Measurements from ENCODE around the gene RNASEH1. TPM values are rescaled to one million over a fixed set of nuclear protein-coding genes. Genes with fewer than 3 reads are reported as not detected.
"Not testable (repeated sequence)": the region's sequence is repeated elsewhere in the genome, so short reads cannot be mapped to it uniquely, and the experiment has no call there.

RNASEH1 gene
- total RNA-seq, 1 donor from 2014 or later, result 19.3 TPM

- H3K27me3 Mint-ChIP-seq, result no peaks in the 10 kb centered on the region
- H3K4me3 Mint-ChIP-seq, result no peak overlapping the region
- DNase-seq (ENCODE audit: extremely low spot score, unreplicated experiment), result no peak
- peaks cover 16% of the 10 kb centered on the region for H3K36me3 Mint-ChIP-seq
- H3K27ac Mint-ChIP-seq, result no peak overlapping the region
- peaks cover 15% of the 10 kb centered on the region for H3K4me1 Mint-ChIP-seq (ENCODE audit: unreplicated experiment)
- TF ChIP-seq CTCF (conservative IDR thresholded peaks at IDR 0.05), result no peak
- no peaks in the 10 kb centered on the region for H3K9me3 Mint-ChIP-seq
These were observed 14.5 kb upstream of the RNASEH1 start for GRCh38 chr2:3572620-3573019.

- Mint-ChIP-seq H3K4me3 (no peak overlapping the region), H3K27me3 (no peaks in the 10 kb centered on the region), H3K27ac (no peak overlapping the region), H3K4me1 (ENCODE audit: unreplicated experiment) (peaks cover 4% of the 10 kb centered on the region), H3K36me3 (peaks cover 10% of the 10 kb centered on the region), H3K9me3 (no peaks in the 10 kb centered on the region)
- no peak for TF ChIP-seq CTCF (conservative IDR thresholded peaks at IDR 0.05)
- DNase-seq (ENCODE audit: extremely low spot score, unreplicated experiment), result no peak
These were observed 13.2 kb upstream of the RNASEH1 start for GRCh38 chr2:3571284-3571683.

- not testable (repeated sequence) for H3K36me3 Mint-ChIP-seq; H3K27ac Mint-ChIP-seq; H3K27me3 Mint-ChIP-seq; H3K4me1 Mint-ChIP-seq (ENCODE audit: unreplicated experiment); H3K4me3 Mint-ChIP-seq; H3K9me3 Mint-ChIP-seq; DNase-seq (ENCODE audit: extremely low spot score, unreplicated experiment)
These were observed 11.5 kb upstream of the RNASEH1 start for GRCh38 chr2:3569656-3570055.

GRCh38 chr2:3566806-3567205, 8.7 kb upstream of the RNASEH1 start:
- Mint-ChIP-seq H3K27ac (no peak overlapping the region), H3K9me3 (no peaks in the 10 kb centered on the region), H3K4me3 (no peak overlapping the region), H3K27me3 (no peaks in the 10 kb centered on the region), H3K4me1 (ENCODE audit: unreplicated experiment) (no peaks in the 10 kb centered on the region), H3K36me3 (peaks cover 4% of the 10 kb centered on the region)
- TF ChIP-seq CTCF (conservative IDR thresholded peaks at IDR 0.05), result no peak
- no peak for DNase-seq (ENCODE audit: extremely low spot score, unreplicated experiment)

- Mint-ChIP-seq H3K36me3 (peaks cover 4% of the 10 kb centered on the region), H3K4me3 (no peak overlapping the region)
These were observed 7.0 kb upstream of the RNASEH1 start for GRCh38 chr2:3565117-3565516.

GRCh38 chr2:3563521-3563976, 5.4 kb upstream of the RNASEH1 start:
- Mint-ChIP-seq H3K27ac (no peak overlapping the region), H3K36me3 (peaks cover 4% of the 10 kb centered on the region), H3K4me3 (no peak overlapping the region), H3K4me1 (ENCODE audit: unreplicated experiment) (no peaks in the 10 kb centered on the region), H3K27me3 (no peaks in the 10 kb centered on the region), H3K9me3 (no peaks in the 10 kb centered on the region)
- no peak for DNase-seq (ENCODE audit: extremely low spot score, unreplicated experiment)
- TF ChIP-seq CTCF (conservative IDR thresholded peaks at IDR 0.05), result no peak

More at GRCh38 chr2:3565117-3565516, 7.0 kb upstream of the RNASEH1 start:
- DNase-seq (ENCODE audit: extremely low spot score, unreplicated experiment), result no peak
- H3K27me3 Mint-ChIP-seq, result no peaks in the 10 kb centered on the region
- no peak for TF ChIP-seq CTCF (conservative IDR thresholded peaks at IDR 0.05)
- no peak overlapping the region for H3K27ac Mint-ChIP-seq
- no peaks in the 10 kb centered on the region for H3K4me1 Mint-ChIP-seq (ENCODE audit: unreplicated experiment)
- H3K9me3 Mint-ChIP-seq, result no peaks in the 10 kb centered on the region

Measured in type B pancreatic cell (in vitro differentiated cells).